K562 (cell line): ENCODE measurements around the gene RNF223. TPM values are rescaled to one million over a fixed set of nuclear protein-coding genes. Genes with fewer than 3 reads are reported as not detected.

Experiments
- ARNT ChIP-seq, 2 experiments: fragments of 450-650 bp; IDR thresholded peaks; 2 replicates each; pipeline ENCODE4 v1.6.1; 2016; ENCODE audit warnings: mild to moderate bottlenecking in 1 of 2
- BDP1 ChIP-seq: IDR thresholded peaks from 3 replicates; pipeline ENCODE4 v1.6.1; 2011; ENCODE audit not compliant: insufficient read length, insufficient read depth
- CAMTA2 ChIP-seq: fragments of 250-450 bp; sonication (Bioruptor Pico); conservative IDR thresholded peaks from 2 replicates; pipeline ENCODE4 v1.5.1; 2022
- EGR1 ChIP-seq: fragments of 450-650 bp; conservative IDR thresholded peaks from 2 replicates; pipeline ENCODE4 v1.6.1; 2017; ENCODE audit warnings: mild to moderate bottlenecking
- ETV5 ChIP-seq: sonication (generic); formaldehyde crosslinking; IDR thresholded peaks from 2 replicates; pipeline ENCODE4 v1.4.0; 2020; ENCODE audit warnings: low read depth, mild to moderate bottlenecking, missing genetic modification reagents
- FOXP1 ChIP-seq: sonication (generic); formaldehyde crosslinking; IDR thresholded peaks from 2 replicates; pipeline ENCODE4 v1.8.0; 2022; ENCODE audit warnings: mild to moderate bottlenecking, missing genetic modification reagents
- HNRNPH1 ChIP-seq: fragments of 200-400 bp; formaldehyde crosslinking; optimal IDR thresholded peaks from 2 replicates; pipeline ENCODE3; 2017; ENCODE audit warnings: low read depth, mild to moderate bottlenecking, low read length, moderate library complexity
- PHB ChIP-seq: fragments of 250-450 bp; sonication (Bioruptor Pico); IDR thresholded peaks from 2 replicates; pipeline ENCODE4 v1.5.0; 2021
- SNIP1 ChIP-seq: fragments of 450-650 bp; IDR thresholded peaks from 2 replicates; pipeline ENCODE4 v1.7.1; 2017; ENCODE audit warnings: low read depth, mild to moderate bottlenecking
- SOX6 ChIP-seq: fragments of 450-650 bp; IDR thresholded peaks from 2 replicates; pipeline ENCODE4 v1.6.1; 2014; ENCODE audit warnings: mild to moderate bottlenecking
- TAF7 ChIP-seq: fragments of 450-650 bp; IDR thresholded peaks from 2 replicates; pipeline ENCODE4 v1.6.1; 2016; ENCODE audit warnings: missing genetic modification characterization, missing compliant biosample characterization
- TRIM24 ChIP-seq, 2 experiments: fragments of 450-650 bp; IDR thresholded peaks; 2 replicates each; pipeline ENCODE4 v1.6.1; 2016
- ZBTB17 ChIP-seq: fragments of 450-650 bp; formaldehyde crosslinking; IDR thresholded peaks from 2 replicates; pipeline ENCODE4 v1.4.0; 2020; ENCODE audit warnings: mild to moderate bottlenecking
- ZBTB40 ChIP-seq, 2 experiments: fragments of 450-650 bp in 1 of 2; sonication (generic) in 1 of 2; formaldehyde crosslinking in 1 of 2; IDR thresholded peaks; 2 replicates each; pipeline versions ENCODE4 v1.7.1 to v1.9.0; 2016 to 2022; ENCODE audit warnings: inconsistent platforms in 1 of 2, mild to moderate bottlenecking in 1 of 2, missing genetic modification reagents in 1 of 2
- ZBTB5 ChIP-seq: fragments of 450-650 bp; IDR thresholded peaks from 2 replicates; pipeline ENCODE4 v1.6.1; 2017; ENCODE audit warnings: antibody characterized with exemption
- ZNF23 ChIP-seq: fragments of 250-450 bp; sonication (Bioruptor Pico); IDR thresholded peaks from 2 replicates; pipeline ENCODE4 v1.4.0; 2020; ENCODE audit warnings: mild to moderate bottlenecking
- ZNF655 ChIP-seq: fragments of 250-450 bp; sonication (Bioruptor Pico); IDR thresholded peaks from 2 replicates; pipeline ENCODE4 v1.5.0; 2021
- polyA plus RNA-seq, 8 experiments: library from polyadenylated mRNA; depleted of rRNA in 4 of 8; stranded (reverse) in 5 of 8; unstranded in 3 of 8; fragments of >200 nt; fragmentation: Nextera tagmentation in 2 of 8; fragmentation: Illumina TruSeq in 1 of 8; extraction: Ambion mirVana in 2 of 8; extraction: Trizol in 1 of 8; gene quantifications; 2 replicates each; pipeline versions ENCODE4 v1.2.1 to v1.2.3, GENCODE V29; 2011 to 2014; ENCODE audit warnings: inconsistent platforms in 1 of 8, missing spikeins in 1 of 8
- total RNA-seq, 7 experiments: library from RNA; depleted of rRNA in 6 of 7; stranded (reverse); fragments of >200 nt in 6 of 7; fragmentation: Illumina TruSeq in 2 of 7; extraction: Trizol in 2 of 7; gene quantifications; 2 replicates each; pipeline versions ENCODE4 v1.2.1 to v1.2.3, GENCODE V29; 2011 to 2021; ENCODE audit warnings: low replicate concordance in 1 of 7

Gene RNF223
- total and polyA plus RNA-seq, 9 of the 15 experiments (the other 6 are each of a cell fraction or from before 2014, with no cell fraction given) = 0.04 to 0.32 TPM; not detected in 7

GRCh38 chr1:1058921-1059493, 15.1 kb downstream of the RNF223 start (continued):
- TF ChIP-seq ETV5 (CRISPR knock-in tag) (peak; percentile 70), BDP1 (no peak), PHB (CRISPR knock-in tag) (peak; percentile 43; the same call in 1 of the 2 replicates), SNIP1 (peak; percentile 21; the same call in 1 of the 2 replicates), FOXP1 (CRISPR knock-in tag) (peak; percentile 33; the same call in 1 of the 2 replicates), ZBTB17 (CRISPR knock-in tag) (no peak), EGR1 (peak; percentile 24; the same call in 1 of the 2 replicates), ZNF23 (CRISPR knock-in tag) (no peak), CAMTA2 (CRISPR knock-in tag) (0 out of 2 replicates have a peak, but pooled peaks have one; percentile 20), ZBTB40 (IDR thresholded peaks at IDR 0.05) (0 out of 2 replicates have a peak, but pooled peaks have one; percentile 45), ZBTB40 (CRISPR knock-in tag; IDR thresholded peaks at IDR 0.05) (no peak), ZNF655 (CRISPR knock-in tag) (no peak), HNRNPH1 (no peak), TAF7 (tag) (0 out of 2 replicates have a peak, but pooled peaks have one; percentile 10), ZBTB5 (peak; percentile 75; the same call in 1 of the 2 replicates), SOX6 (no peak), ARNT (IDR thresholded peaks at IDR 0.05) (no peak), TRIM24 (IDR thresholded peaks at IDR 0.05) (no peak)
